PC-9 (cell line): ENCODE results near the gene PPP1R13L. TPM values are rescaled to one million over a fixed set of nuclear protein-coding genes. Genes with fewer than 3 reads are reported as not detected.

Source experiments
- BruUV-seq: library from RNA; stranded (reverse); fragments of 400-500 nt; replicated peaks from 2 replicates; lab custom pipeline; 2021; lab: Mats Ljungman, UMichigan
- CTCF ChIA-PET: fragments of 300-600 bp; sonication (Branson Sonifier 250); formaldehyde crosslinking; loops from one replicate; lab custom pipeline; 2022; ENCODE audit warnings: antibody characterized with exemption; lab: Charles Lee
- POLR2A ChIA-PET: fragments of 300-600 bp; sonication (Branson Sonifier 250); formaldehyde crosslinking; loops from one replicate; lab custom pipeline; 2022; ENCODE audit warnings: antibody characterized with exemption; ENCODE audit not compliant: unreplicated experiment; lab: Charles Lee
- DNase-seq, 2 experiments: peaks; one replicate each; pipeline versions ENCODE4 v3.0.0 to v3.0.0-alpha.2; 2015 to 2022; ENCODE audit warnings: mixed read lengths in 1 of 2
- H2AFZ ChIP-seq: fragments of 200-600 bp; sonication (generic); 2 replicates; pipeline ENCODE4 v1.8.1; 2017; ENCODE audit warnings: antibody characterized with exemption
- H3F3A ChIP-seq: fragments of 200-600 bp; sonication (generic); 2 replicates; pipeline ENCODE4 v1.8.1; 2017; ENCODE audit warnings: antibody characterized with exemption, mild to moderate bottlenecking, low read depth; ENCODE audit not compliant: insufficient read depth
- H3K27ac ChIP-seq: fragments of 200-600 bp; sonication (generic); 2 replicates; pipeline ENCODE4 v1.6.1; 2016; ENCODE audit warnings: mixed run types
- H3K27me3 ChIP-seq: fragments of 200-600 bp; sonication (generic); 2 replicates; pipeline ENCODE4 v1.6.1; 2016; ENCODE audit warnings: low read depth, mixed run types; ENCODE audit not compliant: insufficient read depth
- H3K36me3 ChIP-seq: fragments of 200-600 bp; sonication (generic); 2 replicates; pipeline ENCODE4 v1.6.1; 2016; ENCODE audit warnings: low read depth, mixed run types
- H3K4me1 ChIP-seq: fragments of 200-600 bp; sonication (generic); replicated peaks from 2 replicates; pipeline ENCODE4 v1.6.1; 2016; ENCODE audit warnings: mixed run types; ENCODE audit not compliant: insufficient read depth
- H3K4me2 ChIP-seq: fragments of 200-600 bp; sonication (generic); 2 replicates; pipeline ENCODE4 v1.6.1; 2017; ENCODE audit warnings: mixed run types
- H3K4me3 ChIP-seq: fragments of 200-600 bp; sonication (generic); 2 replicates; pipeline ENCODE4 v1.6.1; 2016; ENCODE audit warnings: mixed run types
- H3K79me2 ChIP-seq: fragments of 200-600 bp; sonication (generic); 2 replicates; pipeline ENCODE4 v1.6.1; 2017; ENCODE audit warnings: low read depth, mixed run types
- H3K9me2 ChIP-seq: fragments of 200-600 bp; sonication (generic); 2 replicates; pipeline ENCODE4 v1.8.1; 2017; ENCODE audit warnings: mild to moderate bottlenecking; ENCODE audit not compliant: insufficient read depth
- H3K9me3 ChIP-seq: fragments of 200-600 bp; sonication (generic); 2 replicates; pipeline ENCODE4 v1.8.1; 2016; ENCODE audit warnings: low read depth; ENCODE audit not compliant: insufficient read depth
- H4K20me1 ChIP-seq: fragments of 200-600 bp; sonication (generic); 2 replicates; pipeline ENCODE4 v1.8.1; 2017; ENCODE audit not compliant: insufficient read depth
- EZH2 ChIP-seq: fragments of 200-600 bp; sonication (generic); IDR thresholded peaks from 2 replicates; pipeline ENCODE4 v1.8.0; 2017; ENCODE audit warnings: antibody characterized with exemption, low read depth
- intact Hi-C: fragments of 100-400 bp; cut with micrococcal nuclease; formaldehyde crosslinking; loops from one replicate; pipeline ENCODE4 v1.10.0; 2022; ENCODE audit not compliant: unreplicated experiment
- total RNA-seq: library from RNA; stranded (reverse); gene quantifications from 2 replicates; pipeline ENCODE4 v1.2.3, GENCODE V29; 2021
- TF ChIP-seq, protein P1 (sequence below): fragments of 200-600 bp; sonication (generic); conservative IDR thresholded peaks from 2 replicates; pipeline ENCODE4 v1.6.1; 2017; ENCODE audit warnings: mixed run types, antibody characterized with exemption, mild to moderate bottlenecking, moderate library complexity

Gene PPP1R13L
- total RNA-seq, 1 experiment from 2014 or later: 121 TPM

DNA sequence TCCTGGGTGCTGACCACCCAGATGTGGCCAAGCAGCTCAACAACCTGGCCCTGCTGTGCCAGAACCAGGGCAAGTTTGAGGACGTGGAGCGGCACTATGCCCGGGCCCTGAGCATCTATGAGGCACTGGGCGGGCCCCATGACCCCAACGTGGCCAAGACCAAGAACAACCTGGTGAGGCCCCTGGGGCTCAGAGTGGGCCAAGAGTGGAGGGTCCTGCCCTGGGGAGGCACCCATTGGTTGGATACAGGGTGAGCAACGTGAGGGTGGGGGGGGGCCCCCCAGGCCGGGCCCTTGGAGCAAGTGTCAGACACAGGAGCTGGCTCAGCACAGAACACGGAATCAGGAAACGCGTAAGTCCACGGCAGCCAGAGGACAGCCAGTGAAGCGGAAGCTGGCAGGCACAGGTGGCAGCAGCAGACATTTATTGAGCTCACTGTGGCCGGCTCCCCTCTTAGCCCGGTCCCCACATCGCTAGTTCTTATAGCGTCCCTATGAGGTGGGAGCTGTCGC is 55.4 kb downstream of the PPP1R13L start:
- Histone ChIP-seq H3K4me2 (no peak overlapping the region), H3K4me1 (no peaks in the 10 kb centered on the region), H3K27ac (no peak overlapping the region), H2AFZ (no peak overlapping the region), H4K20me1 (no peaks in the 10 kb centered on the region), H3K79me2 (no peaks in the 10 kb centered on the region), H3K9me2 (no peaks in the 10 kb centered on the region), H3K9me3 (no peaks in the 10 kb centered on the region), H3K36me3 (no peaks in the 10 kb centered on the region), H3K27me3 (no peaks in the 10 kb centered on the region), H3K4me3 (no peak overlapping the region), H3F3A (no peaks in the 10 kb centered on the region)
- intact Hi-C loops: no loop called here
- ChIA-PET CTCF (no interaction called here), POLR2A (no interaction called here)
- no TSS peak for BruUV-seq
- TF ChIP-seq EZH2: no peak
- TF ChIP-seq, protein P1, sequence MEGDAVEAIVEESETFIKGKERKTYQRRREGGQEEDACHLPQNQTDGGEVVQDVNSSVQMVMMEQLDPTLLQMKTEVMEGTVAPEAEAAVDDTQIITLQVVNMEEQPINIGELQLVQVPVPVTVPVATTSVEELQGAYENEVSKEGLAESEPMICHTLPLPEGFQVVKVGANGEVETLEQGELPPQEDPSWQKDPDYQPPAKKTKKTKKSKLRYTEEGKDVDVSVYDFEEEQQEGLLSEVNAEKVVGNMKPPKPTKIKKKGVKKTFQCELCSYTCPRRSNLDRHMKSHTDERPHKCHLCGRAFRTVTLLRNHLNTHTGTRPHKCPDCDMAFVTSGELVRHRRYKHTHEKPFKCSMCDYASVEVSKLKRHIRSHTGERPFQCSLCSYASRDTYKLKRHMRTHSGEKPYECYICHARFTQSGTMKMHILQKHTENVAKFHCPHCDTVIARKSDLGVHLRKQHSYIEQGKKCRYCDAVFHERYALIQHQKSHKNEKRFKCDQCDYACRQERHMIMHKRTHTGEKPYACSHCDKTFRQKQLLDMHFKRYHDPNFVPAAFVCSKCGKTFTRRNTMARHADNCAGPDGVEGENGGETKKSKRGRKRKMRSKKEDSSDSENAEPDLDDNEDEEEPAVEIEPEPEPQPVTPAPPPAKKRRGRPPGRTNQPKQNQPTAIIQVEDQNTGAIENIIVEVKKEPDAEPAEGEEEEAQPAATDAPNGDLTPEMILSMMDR: no peak
- DNase-seq: no peak

DNA sequence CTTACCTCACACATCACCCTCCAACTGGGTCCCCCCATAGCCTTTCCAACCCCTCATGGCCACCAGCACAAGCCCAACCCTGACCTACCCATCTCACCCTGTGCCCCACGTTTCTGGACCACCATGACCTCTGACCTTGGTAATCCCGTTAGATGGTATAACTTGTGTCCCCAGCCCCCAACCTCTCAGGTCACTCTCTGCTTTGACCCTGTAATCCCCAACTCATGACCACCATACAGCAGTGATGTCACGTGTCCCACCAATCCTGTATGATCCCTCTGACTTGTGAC is 55.8 kb downstream of the PPP1R13L start:
- intact Hi-C loops: no loop called here
- Histone ChIP-seq H3K4me2 (no peak overlapping the region), H3K4me1 (no peaks in the 10 kb centered on the region), H3K36me3 (no peaks in the 10 kb centered on the region), H4K20me1 (no peaks in the 10 kb centered on the region), H3K4me3 (no peak overlapping the region), H3K9me2 (no peaks in the 10 kb centered on the region), H3F3A (no peaks in the 10 kb centered on the region), H3K9me3 (no peaks in the 10 kb centered on the region), H3K27me3 (no peaks in the 10 kb centered on the region), H2AFZ (no peak overlapping the region), H3K27ac (no peak overlapping the region), H3K79me2 (no peaks in the 10 kb centered on the region)
- ChIA-PET POLR2A (no interaction called here), CTCF (no interaction called here)
- DNase-seq: no peak
- no TSS peak for BruUV-seq
- TF ChIP-seq, protein P1: no peak
- TF ChIP-seq EZH2: no peak

DNA sequence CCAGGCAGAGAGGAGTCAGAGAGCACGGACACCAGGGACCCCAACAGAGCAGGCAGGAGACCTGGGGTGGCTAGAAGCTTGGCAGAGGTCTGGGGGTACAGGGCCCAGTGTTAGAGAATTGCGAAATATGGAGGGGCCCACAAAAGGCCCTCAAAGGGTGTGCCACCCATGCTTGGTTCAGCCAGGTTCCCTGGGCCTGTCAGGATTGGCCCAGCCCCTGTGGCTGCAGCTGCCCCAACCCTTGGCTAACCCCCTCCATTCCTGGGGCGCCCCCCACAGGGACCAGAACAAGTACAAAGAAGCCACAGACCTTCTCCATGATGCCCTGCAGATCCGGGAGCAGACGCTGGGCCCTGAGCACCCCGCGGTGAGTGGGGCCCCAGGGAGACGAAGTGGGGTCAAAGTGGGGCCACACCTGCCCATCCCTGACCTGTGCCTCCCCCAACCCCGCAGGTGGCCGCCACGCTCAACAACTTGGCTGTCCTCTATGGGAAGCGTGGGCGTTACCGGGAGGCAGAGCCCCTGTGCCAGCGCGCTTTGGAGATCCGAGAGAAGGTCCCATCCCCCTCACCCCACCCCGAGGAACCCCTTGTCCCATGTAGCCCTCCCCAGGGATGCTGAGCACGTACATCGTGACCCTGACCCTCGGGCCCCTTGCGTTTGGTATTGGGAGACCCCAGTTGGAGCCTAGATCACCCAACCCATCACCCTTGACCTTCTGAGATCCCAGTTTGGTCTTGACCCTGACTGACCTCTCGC is 56.3 kb downstream of the PPP1R13L start:
- Histone ChIP-seq H3K36me3 (no peaks in the 10 kb centered on the region), H3K27me3 (no peaks in the 10 kb centered on the region), H3K27ac (no peak overlapping the region), H3K4me1 (no peaks in the 10 kb centered on the region), H4K20me1 (no peaks in the 10 kb centered on the region), H3K4me3 (no peak overlapping the region), H3K9me2 (no peaks in the 10 kb centered on the region), H3F3A (no peaks in the 10 kb centered on the region; the same call in 1 of the 2 replicates), H3K4me2 (no peak overlapping the region), H3K79me2 (no peaks in the 10 kb centered on the region), H2AFZ (no peak overlapping the region), H3K9me3 (no peaks in the 10 kb centered on the region)
- TF ChIP-seq, protein P1: no peak
- TF ChIP-seq EZH2: no peak
- intact Hi-C loops: no loop called here
- ChIA-PET CTCF (no interaction called here), POLR2A (no interaction called here)
- BruUV-seq: no TSS peak
- DNase-seq: no peak
